Measurements from ENCODE around the gene MPDZ. TPM values are rescaled to one million over a fixed set of nuclear protein-coding genes. Genes with fewer than 3 reads are reported as not detected.

Gene MPDZ
- total RNA-seq, 6 experiments from 2014 or later: 25.2 to 27.5 (median 26.9) TPM

- DNase-seq: no peak
- Mint-ChIP-seq H3K36me3 (ENCODE audit: low read depth) (peaks cover 26% of the 10 kb centered on the region), H3K27me3 (ENCODE audit: insufficient read depth) (peaks cover 3% of the 10 kb centered on the region; the same call in 1 of the 2 replicates), H3K9me3 (no peaks in the 10 kb centered on the region), H3K4me1 (ENCODE audit: low read depth) (peaks cover 12% of the 10 kb centered on the region), H3K27ac (no peak overlapping the region), H3K4me3 (no peak overlapping the region)
- TF ChIP-seq, protein P1, sequence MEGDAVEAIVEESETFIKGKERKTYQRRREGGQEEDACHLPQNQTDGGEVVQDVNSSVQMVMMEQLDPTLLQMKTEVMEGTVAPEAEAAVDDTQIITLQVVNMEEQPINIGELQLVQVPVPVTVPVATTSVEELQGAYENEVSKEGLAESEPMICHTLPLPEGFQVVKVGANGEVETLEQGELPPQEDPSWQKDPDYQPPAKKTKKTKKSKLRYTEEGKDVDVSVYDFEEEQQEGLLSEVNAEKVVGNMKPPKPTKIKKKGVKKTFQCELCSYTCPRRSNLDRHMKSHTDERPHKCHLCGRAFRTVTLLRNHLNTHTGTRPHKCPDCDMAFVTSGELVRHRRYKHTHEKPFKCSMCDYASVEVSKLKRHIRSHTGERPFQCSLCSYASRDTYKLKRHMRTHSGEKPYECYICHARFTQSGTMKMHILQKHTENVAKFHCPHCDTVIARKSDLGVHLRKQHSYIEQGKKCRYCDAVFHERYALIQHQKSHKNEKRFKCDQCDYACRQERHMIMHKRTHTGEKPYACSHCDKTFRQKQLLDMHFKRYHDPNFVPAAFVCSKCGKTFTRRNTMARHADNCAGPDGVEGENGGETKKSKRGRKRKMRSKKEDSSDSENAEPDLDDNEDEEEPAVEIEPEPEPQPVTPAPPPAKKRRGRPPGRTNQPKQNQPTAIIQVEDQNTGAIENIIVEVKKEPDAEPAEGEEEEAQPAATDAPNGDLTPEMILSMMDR (IDR thresholded peaks at IDR 0.05): no peak
These were observed 161.2 kb downstream of the MPDZ start for GRCh38 chr9:13118313-13118712.

GRCh38 chr9:13116292-13116691 lies 163.2 kb downstream of the MPDZ start:
- H3K36me3 Mint-ChIP-seq (ENCODE audit: low read depth): peaks cover 13% of the 10 kb centered on the region

GRCh38 chr9:13113751-13114150 lies 165.7 kb downstream of the MPDZ start:
- Mint-ChIP-seq H3K9me3 (no peaks in the 10 kb centered on the region), H3K27me3 (ENCODE audit: insufficient read depth) (no peaks in the 10 kb centered on the region; the same call in 1 of the 2 replicates), H3K4me3 (peak overlapping the region; percentile 43; the same call in 1 of the 2 replicates), H3K36me3 (ENCODE audit: low read depth) (no peaks in the 10 kb centered on the region; the same call in 1 of the 2 replicates), H3K4me1 (ENCODE audit: low read depth) (peaks cover 36% of the 10 kb centered on the region), H3K27ac (peak overlapping the region; percentile 35)
- TF ChIP-seq, protein P1 (IDR thresholded peaks at IDR 0.05): no peak
- no peak for DNase-seq

More at GRCh38 chr9:13116292-13116691, 163.2 kb downstream of the MPDZ start:
- Mint-ChIP-seq H3K4me3 (no peak overlapping the region), H3K4me1 (ENCODE audit: low read depth) (peaks cover 27% of the 10 kb centered on the region), H3K9me3 (no peaks in the 10 kb centered on the region), H3K27ac (no peak overlapping the region), H3K27me3 (ENCODE audit: insufficient read depth) (no peaks in the 10 kb centered on the region)
- DNase-seq: no peak
- TF ChIP-seq, protein P1 (IDR thresholded peaks at IDR 0.05): no peak

DNA sequence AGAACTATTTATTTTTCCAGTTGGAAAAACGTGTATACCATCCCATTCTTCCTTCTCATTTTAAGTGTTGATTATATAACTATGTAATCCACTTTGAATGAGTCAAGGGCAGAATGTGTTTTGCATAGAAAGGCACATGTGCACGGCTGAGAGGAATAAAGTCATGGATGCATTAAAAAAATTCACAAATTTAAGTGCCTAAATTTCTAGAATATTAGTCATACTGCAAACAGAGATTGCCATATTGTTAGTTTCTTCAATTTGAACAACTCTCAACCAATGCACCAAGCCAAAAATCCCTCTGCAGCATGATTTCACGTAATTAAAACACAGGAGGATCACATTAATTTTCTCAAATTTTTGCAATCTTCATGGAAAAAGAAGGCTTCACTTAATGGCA lies 166.3 kb downstream of the MPDZ start:
- peak overlapping the region; percentile 35 for H3K27ac Mint-ChIP-seq
- H3K9me3 Mint-ChIP-seq: no peaks in the 10 kb centered on the region
- H3K27me3 Mint-ChIP-seq (ENCODE audit: insufficient read depth): no peaks in the 10 kb centered on the region; the same call in 1 of the 2 replicates
- H3K36me3 Mint-ChIP-seq (ENCODE audit: low read depth): no peaks in the 10 kb centered on the region; the same call in 1 of the 2 replicates
- H3K4me1 Mint-ChIP-seq (ENCODE audit: low read depth): peaks cover 36% of the 10 kb centered on the region
- peak; percentile 47 for DNase-seq
- peak overlapping the region; percentile 43 for H3K4me3 Mint-ChIP-seq
- TF ChIP-seq, protein P1 (IDR thresholded peaks at IDR 0.05): no peak

GRCh38 chr9:13111778-13112177 lies 167.7 kb downstream of the MPDZ start:
- no peak overlapping the region for H3K27ac Mint-ChIP-seq
- DNase-seq: no peak
- peaks cover 36% of the 10 kb centered on the region for H3K4me1 Mint-ChIP-seq (ENCODE audit: low read depth)
- H3K36me3 Mint-ChIP-seq (ENCODE audit: low read depth): no peaks in the 10 kb centered on the region; the same call in 1 of the 2 replicates
- H3K4me3 Mint-ChIP-seq: no peak overlapping the region
- TF ChIP-seq, protein P1 (IDR thresholded peaks at IDR 0.05): no peak
- H3K27me3 Mint-ChIP-seq (ENCODE audit: insufficient read depth): no peaks in the 10 kb centered on the region; the same call in 1 of the 2 replicates
- H3K9me3 Mint-ChIP-seq: no peaks in the 10 kb centered on the region

All from HFFc6 (cell line).